ENCODE results near the gene MYCBPAP.

Gene MYCBPAP

DNA sequence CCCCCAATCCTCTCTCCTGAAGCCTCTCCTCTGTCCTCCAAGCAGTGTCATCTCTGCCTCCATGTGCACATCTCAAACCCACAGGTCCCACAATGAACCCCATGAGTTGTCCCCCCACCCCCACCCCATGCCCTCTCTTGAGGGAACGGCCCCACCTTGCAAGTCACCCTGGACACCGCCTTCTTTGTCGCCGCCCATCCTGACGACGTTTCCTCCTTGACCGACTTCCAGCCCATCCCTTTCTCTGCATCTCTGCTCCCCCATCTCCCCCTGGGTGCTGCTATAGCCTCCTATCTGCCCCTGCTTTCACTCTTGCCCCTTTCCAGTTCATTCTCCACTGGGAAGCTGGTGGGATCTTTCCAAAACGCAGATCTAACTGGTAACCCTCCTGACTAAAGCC is 37.1 kb downstream of the MYCBPAP start:
- DNase-seq: no peak
- TF ChIP-seq, protein P1, sequence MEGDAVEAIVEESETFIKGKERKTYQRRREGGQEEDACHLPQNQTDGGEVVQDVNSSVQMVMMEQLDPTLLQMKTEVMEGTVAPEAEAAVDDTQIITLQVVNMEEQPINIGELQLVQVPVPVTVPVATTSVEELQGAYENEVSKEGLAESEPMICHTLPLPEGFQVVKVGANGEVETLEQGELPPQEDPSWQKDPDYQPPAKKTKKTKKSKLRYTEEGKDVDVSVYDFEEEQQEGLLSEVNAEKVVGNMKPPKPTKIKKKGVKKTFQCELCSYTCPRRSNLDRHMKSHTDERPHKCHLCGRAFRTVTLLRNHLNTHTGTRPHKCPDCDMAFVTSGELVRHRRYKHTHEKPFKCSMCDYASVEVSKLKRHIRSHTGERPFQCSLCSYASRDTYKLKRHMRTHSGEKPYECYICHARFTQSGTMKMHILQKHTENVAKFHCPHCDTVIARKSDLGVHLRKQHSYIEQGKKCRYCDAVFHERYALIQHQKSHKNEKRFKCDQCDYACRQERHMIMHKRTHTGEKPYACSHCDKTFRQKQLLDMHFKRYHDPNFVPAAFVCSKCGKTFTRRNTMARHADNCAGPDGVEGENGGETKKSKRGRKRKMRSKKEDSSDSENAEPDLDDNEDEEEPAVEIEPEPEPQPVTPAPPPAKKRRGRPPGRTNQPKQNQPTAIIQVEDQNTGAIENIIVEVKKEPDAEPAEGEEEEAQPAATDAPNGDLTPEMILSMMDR (IDR thresholded peaks at IDR 0.05; ENCODE audit: low read depth, low read length): no peak
- Histone ChIP-seq H3K27me3 (no peaks in the 10 kb centered on the region), H3K36me3 (no peaks in the 10 kb centered on the region), H3K4me3 (ENCODE audit: low read depth, low read length) (no peak overlapping the region), H3K9me3 (no peaks in the 10 kb centered on the region), H3K4me1 (peaks cover 8% of the 10 kb centered on the region)

DNA sequence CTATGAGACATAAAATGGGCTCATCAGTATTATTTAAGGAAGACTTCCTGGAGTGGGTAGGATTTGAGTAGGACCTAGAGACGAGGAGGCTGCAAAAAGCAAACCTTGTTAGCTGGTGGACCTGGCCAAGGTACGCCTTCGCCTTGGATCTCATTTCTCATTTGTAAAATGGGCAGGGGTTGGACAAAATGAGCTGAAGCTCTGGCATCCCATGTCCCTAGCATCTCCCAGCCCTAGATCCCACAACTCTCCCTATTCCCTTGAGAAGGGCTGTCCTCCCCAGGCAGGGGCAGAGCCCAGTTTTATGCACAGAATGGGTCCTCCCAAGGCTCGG is 38.4 kb downstream of the MYCBPAP start:
- no peak for DNase-seq
- H3K36me3 ChIP-seq: no peaks in the 10 kb centered on the region
- peaks cover 8% of the 10 kb centered on the region for H3K4me1 ChIP-seq
- TF ChIP-seq, protein P1 (IDR thresholded peaks at IDR 0.05; ENCODE audit: low read depth, low read length): no peak
- no peaks in the 10 kb centered on the region for H3K9me3 ChIP-seq
- no peaks in the 10 kb centered on the region for H3K27me3 ChIP-seq
- no peak overlapping the region; the same call in 1 of the 2 replicates for H3K4me3 ChIP-seq (ENCODE audit: low read depth, low read length)

DNA sequence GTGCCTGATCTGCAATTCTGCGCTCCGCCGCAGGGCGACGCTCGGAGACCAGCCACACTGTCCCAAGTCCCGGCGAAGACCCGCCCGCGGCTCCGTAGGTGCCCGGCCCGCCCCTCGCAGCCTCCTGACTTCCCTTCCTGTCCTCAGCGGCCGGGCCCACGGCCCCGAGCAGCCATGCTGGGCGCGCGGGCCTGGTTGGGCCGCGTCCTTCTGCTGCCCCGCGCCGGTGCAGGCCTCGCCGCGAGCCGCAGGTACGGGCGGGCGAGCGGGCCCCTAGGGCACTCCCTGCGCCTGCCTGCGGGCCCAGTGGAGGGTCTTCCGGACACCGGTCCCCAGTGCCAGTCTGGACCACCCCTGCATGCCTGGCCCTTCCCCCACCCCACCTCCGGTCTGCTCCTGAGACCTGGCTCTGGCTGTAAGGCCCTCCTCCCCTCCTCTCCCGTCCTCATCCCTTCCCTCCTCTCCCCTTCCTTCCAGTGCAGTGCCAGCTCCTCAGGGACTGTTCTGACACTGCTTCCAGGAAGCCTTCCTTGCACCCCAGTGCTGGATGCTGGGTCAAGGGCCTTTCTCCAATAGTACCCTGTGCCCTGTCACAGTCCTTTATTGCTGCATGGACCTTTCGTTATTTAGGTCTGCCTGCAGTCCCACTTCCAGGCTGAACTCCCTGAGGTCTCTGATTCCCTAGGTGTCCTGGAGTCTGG is 38.9 kb downstream of the MYCBPAP start, which contains the start of gene SPATA20:
TSS of gene SPATA20 (plus strand) at position 140 of the 701 bp plus-strand sequence. CDS start at position 175, 35 bp downstream.
- Histone ChIP-seq H3K4me3 (ENCODE audit: low read depth, low read length) (peak within 1 kb of the TSS; percentile 70), H3K9me3 (no peaks in the 10 kb centered on the region), H3K4me1 (peaks cover 8% of the 10 kb centered on the region), H3K36me3 (no peaks in the 10 kb centered on the region), H3K27me3 (no peaks in the 10 kb centered on the region)
- TF ChIP-seq, protein P1 (IDR thresholded peaks at IDR 0.05; ENCODE audit: low read depth, low read length): peak; percentile 96
- DNase-seq: peak; percentile 96

DNA sequence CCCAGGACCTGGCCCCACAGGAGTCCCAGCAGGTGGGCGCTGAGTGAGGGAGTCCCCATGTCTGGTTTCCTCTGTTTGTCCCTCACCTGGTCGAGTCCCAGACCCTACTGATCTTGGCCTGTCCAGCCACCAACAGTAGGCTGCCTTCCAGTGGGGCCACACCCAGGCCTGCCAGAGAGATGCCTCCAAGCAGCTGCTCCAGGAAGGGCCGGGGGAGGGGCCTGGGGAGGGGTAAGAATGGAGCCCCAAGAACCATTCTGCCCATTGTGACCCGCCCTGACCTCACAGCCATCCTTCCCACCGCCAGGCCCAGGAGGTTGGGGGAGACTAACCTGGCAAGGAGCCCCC is 39.5 kb downstream of the MYCBPAP start:
- peaks cover 5% of the 10 kb centered on the region for H3K4me1 ChIP-seq
- no peak for DNase-seq
- H3K27me3 ChIP-seq: no peaks in the 10 kb centered on the region
- TF ChIP-seq, protein P1 (IDR thresholded peaks at IDR 0.05; ENCODE audit: low read depth, low read length): no peak
- no peaks in the 10 kb centered on the region for H3K36me3 ChIP-seq
- peak overlapping the region; percentile 70 for H3K4me3 ChIP-seq (ENCODE audit: low read depth, low read length)
- H3K9me3 ChIP-seq: no peaks in the 10 kb centered on the region

DNA sequence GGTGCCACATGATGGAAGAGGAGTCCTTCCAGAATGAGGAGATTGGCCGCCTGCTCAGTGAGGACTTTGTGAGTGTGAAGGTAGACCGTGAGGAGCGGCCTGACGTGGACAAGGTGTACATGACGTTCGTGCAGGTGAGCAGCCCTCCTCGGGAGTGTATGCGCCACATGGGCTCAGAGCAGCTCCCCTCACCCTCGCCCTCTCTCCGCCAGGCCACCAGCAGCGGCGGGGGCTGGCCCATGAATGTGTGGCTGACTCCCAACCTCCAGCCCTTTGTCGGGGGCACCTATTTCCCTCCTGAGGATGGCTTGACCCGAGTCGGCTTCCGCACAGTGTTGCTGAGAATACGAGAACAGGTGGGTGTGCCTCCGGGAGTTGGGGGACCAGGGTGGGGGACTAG is 40.6 kb downstream of the MYCBPAP start:
- no peak for DNase-seq
- TF ChIP-seq, protein P1 (IDR thresholded peaks at IDR 0.05; ENCODE audit: low read depth, low read length): no peak
- H3K36me3 ChIP-seq: no peaks in the 10 kb centered on the region
- peaks cover 4% of the 10 kb centered on the region for H3K4me1 ChIP-seq
- H3K27me3 ChIP-seq: no peaks in the 10 kb centered on the region
- H3K4me3 ChIP-seq (ENCODE audit: low read depth, low read length): no peak overlapping the region
- H3K9me3 ChIP-seq: no peaks in the 10 kb centered on the region

DNA sequence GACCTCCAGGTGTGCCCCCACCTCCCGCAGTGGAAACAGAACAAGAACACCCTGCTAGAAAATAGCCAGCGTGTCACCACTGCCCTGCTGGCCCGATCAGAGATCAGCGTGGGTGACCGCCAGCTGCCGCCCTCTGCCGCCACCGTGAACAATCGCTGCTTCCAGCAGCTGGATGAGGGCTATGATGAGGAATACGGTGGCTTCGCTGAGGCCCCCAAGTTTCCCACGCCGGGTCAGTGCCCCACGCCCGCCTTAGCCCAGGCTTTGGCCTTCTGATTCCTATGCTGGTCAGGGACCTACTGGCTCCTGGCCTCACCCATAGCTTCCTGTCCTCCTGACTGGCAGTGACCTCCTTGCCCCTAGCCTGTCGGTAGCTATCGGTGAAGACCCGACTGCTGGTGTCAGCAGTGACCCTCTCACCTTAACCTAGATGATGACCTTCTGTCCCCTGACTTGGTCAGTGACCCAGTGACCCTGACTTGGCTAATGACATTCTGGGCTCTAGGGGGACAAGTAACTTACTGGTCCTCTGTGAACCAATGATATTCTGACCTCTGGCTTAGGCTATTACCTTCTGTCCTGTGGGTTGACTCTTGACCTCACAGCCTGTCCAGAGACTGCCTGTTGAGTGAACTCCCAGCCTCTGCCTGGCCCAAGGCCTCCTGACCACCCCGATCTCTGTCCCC is 41.2 kb downstream of the MYCBPAP start:
- TF ChIP-seq, protein P1 (IDR thresholded peaks at IDR 0.05; ENCODE audit: low read depth, low read length): no peak
- Histone ChIP-seq H3K36me3 (no peaks in the 10 kb centered on the region), H3K4me3 (ENCODE audit: low read depth, low read length) (no peak overlapping the region), H3K27me3 (no peaks in the 10 kb centered on the region), H3K4me1 (peaks cover 4% of the 10 kb centered on the region), H3K9me3 (no peaks in the 10 kb centered on the region)
- DNase-seq: no peak
